ENCODE data around the gene CFAP65. TPM values are rescaled to one million over a fixed set of nuclear protein-coding genes. Genes with fewer than 3 reads are reported as not detected.

The CFAP65 gene, protein sequence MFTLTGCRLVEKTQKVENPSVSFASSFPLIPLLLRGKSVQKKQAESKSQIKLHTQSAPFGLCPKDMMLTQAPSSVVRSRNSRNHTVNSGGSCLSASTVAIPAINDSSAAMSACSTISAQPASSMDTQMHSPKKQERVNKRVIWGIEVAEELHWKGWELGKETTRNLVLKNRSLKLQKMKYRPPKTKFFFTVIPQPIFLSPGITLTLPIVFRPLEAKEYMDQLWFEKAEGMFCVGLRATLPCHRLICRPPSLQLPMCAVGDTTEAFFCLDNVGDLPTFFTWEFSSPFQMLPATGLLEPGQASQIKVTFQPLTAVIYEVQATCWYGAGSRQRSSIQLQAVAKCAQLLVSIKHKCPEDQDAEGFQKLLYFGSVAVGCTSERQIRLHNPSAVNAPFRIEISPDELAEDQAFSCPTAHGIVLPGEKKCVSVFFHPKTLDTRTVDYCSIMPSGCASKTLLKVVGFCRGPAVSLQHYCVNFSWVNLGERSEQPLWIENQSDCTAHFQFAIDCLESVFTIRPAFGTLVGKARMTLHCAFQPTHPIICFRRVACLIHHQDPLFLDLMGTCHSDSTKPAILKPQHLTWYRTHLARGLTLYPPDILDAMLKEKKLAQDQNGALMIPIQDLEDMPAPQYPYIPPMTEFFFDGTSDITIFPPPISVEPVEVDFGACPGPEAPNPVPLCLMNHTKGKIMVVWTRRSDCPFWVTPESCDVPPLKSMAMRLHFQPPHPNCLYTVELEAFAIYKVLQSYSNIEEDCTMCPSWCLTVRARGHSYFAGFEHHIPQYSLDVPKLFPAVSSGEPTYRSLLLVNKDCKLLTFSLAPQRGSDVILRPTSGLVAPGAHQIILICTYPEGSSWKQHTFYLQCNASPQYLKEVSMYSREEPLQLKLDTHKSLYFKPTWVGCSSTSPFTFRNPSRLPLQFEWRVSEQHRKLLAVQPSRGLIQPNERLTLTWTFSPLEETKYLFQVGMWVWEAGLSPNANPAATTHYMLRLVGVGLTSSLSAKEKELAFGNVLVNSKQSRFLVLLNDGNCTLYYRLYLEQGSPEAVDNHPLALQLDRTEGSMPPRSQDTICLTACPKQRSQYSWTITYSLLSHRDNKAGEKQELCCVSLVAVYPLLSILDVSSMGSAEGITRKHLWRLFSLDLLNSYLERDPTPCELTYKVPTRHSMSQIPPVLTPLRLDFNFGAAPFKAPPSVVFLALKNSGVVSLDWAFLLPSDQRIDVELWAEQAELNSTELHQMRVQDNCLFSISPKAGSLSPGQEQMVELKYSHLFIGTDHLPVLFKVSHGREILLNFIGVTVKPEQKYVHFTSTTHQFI (N-terminal part only)
- polyA plus RNA-seq (2013, experiment 1 of 2), result 0.15 TPM
- polyA plus RNA-seq (2013, experiment 2 of 2), result 0.57 TPM

DNA sequence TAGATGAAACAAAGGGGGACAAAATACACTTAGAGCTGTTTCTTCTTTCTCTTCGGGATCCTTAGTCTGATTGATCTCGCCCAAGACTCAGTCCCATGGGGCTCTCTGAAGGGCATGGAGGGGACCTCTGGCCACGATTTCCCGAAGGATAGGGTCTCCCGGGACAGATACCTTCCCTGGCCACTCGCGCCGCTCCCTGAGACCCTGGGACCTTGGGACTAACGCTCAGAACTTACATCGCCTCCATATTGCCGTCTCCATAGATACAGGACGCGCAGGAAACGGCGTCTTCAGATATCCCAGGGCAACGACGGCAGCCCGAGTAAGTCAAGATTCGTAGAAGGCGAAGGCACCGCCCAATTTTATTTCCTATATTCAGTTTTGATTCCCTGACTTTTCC lies at the start of gene CFAP65:
Gene CFAP65, minus strand, starts transcription at position 265 of the 400 bp plus-strand sequence. CDS start 2,468 bp downstream, outside the sequence.
- Histone ChIP-seq H3K9me3 (ENCODE audit: insufficient read depth, low read depth, low read length) (no peaks in the 10 kb centered on the region), H3K27ac (ENCODE audit: low read depth, low read length) (no peak within 1 kb of the TSS), H3K27me3 (ENCODE audit: insufficient read depth, low read length) (peaks cover 35% of the 10 kb centered on the region), H3K4me3 (ENCODE audit: low read length) (peak within 1 kb of the TSS; percentile 68), H3K36me3 (ENCODE audit: insufficient read depth, low read length) (no peaks in the 10 kb centered on the region), H3K4me1 (ENCODE audit: insufficient read depth, low read length) (peaks cover 3% of the 10 kb centered on the region; the same call in 1 of the 2 replicates), H3K9ac (ENCODE audit: low read depth, low read length) (no peak within 1 kb of the TSS)
- WGBS, result 2% methylated on average over 21 of the region's 21 CpGs

DNA sequence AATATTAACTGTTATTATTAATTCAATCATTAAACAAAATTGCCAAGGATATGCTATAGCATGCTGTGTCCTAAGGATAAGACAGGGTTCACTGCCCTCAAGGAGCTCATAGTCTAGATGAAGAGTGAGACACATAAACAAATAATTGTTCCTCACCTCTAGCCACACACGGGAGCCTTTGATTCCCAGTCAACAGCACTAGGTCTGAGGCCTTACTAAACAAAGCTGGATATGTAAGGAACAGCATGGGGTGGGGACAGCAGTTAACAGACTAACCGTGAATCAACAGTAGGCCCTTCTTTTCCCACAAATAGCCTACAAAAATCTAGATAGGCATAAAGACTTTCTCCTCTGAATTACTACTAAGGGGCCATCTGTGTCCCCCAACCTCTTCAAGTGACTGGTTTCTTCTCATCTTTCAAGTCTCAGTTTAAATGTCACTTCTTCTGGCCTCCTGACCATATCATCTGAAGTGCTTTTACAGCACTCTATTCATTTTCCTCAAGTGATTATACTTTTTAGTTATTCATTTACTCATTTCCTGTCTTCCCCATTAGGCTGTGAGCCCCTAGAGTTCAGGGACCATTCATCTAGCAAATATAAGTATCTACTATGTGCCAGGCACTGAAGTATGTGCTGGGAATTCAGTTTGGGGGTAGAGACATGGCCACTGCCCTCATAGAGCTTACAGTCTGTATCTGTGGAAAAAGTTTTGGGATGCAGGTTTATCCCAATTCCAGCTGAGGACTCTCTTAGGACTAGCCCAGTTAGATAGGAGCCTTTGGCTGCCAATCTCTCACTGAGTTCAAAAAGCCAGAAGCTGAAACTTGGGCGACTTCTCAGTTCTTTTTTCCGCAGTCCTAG lies 49.4 kb upstream of the CFAP65 start:
- Histone ChIP-seq H3K27me3 (ENCODE audit: insufficient read depth, low read length) (no peaks in the 10 kb centered on the region), H3K27ac (ENCODE audit: low read depth, low read length) (no peak overlapping the region), H3K9me3 (ENCODE audit: insufficient read depth, low read depth, low read length) (no peaks in the 10 kb centered on the region), H3K4me1 (ENCODE audit: insufficient read depth, low read length) (peaks cover 11% of the 10 kb centered on the region), H3K9ac (ENCODE audit: low read depth, low read length) (no peak overlapping the region), H3K36me3 (ENCODE audit: insufficient read depth, low read length) (no peaks in the 10 kb centered on the region), H3K4me3 (ENCODE audit: low read length) (no peak overlapping the region)
- 43% methylated on average over 4 of the region's 4 CpGs for WGBS

DNA sequence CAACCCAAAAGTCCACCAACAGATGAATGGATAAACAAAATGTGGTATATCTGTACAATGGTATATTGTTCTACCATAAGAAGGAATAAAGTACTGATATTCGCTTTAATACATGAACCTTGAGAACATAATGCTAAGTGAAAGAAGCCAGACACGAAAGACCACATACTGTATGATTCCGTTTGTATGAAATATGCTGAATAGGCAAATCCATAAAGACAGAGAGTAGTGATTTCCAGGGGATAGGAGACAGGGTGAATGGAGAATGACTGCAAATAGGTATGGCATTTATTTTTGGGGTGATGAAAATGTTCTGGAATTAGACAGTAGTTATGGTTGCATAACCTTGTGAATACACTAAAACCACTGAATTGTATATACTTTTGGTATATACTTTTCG lies 48.0 kb upstream of the CFAP65 start:
- 96% methylated on average over 3 of the region's 4 CpGs for WGBS
- Histone ChIP-seq H3K36me3 (ENCODE audit: insufficient read depth, low read length) (no peaks in the 10 kb centered on the region), H3K27ac (ENCODE audit: low read depth, low read length) (no peak overlapping the region), H3K9ac (ENCODE audit: low read depth, low read length) (no peak overlapping the region), H3K27me3 (ENCODE audit: insufficient read depth, low read length) (no peaks in the 10 kb centered on the region), H3K4me1 (ENCODE audit: insufficient read depth, low read length) (peaks cover 11% of the 10 kb centered on the region), H3K4me3 (ENCODE audit: low read length) (no peak overlapping the region), H3K9me3 (ENCODE audit: insufficient read depth, low read depth, low read length) (no peaks in the 10 kb centered on the region)

DNA sequence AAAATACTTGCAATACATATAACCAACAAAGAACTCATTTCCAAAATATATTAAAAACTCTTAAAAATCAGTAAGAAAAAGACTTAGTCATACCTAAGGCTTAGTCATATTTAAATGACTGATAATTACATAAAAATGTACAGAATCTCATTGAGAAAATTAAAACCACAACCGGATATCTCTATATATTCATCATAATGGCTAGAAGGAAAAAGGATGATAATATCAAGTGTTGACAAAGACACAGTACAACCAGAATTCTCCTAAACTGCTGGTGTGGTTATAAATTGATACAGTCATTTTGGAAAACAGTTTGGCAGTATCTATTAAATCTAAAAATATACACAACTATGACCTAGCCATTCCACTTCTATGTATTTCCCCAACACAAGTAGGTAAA lies 46.5 kb upstream of the CFAP65 start:
- Histone ChIP-seq H3K4me1 (ENCODE audit: insufficient read depth, low read length) (peaks cover 11% of the 10 kb centered on the region), H3K4me3 (ENCODE audit: low read length) (no peak overlapping the region), H3K9ac (ENCODE audit: low read depth, low read length) (no peak overlapping the region), H3K9me3 (ENCODE audit: insufficient read depth, low read depth, low read length) (no peaks in the 10 kb centered on the region), H3K27ac (ENCODE audit: low read depth, low read length) (no peak overlapping the region), H3K27me3 (ENCODE audit: insufficient read depth, low read length) (no peaks in the 10 kb centered on the region), H3K36me3 (ENCODE audit: insufficient read depth, low read length) (no peaks in the 10 kb centered on the region)
- no CpG with 5 or more reads among the region's 1 CpG for WGBS

DNA sequence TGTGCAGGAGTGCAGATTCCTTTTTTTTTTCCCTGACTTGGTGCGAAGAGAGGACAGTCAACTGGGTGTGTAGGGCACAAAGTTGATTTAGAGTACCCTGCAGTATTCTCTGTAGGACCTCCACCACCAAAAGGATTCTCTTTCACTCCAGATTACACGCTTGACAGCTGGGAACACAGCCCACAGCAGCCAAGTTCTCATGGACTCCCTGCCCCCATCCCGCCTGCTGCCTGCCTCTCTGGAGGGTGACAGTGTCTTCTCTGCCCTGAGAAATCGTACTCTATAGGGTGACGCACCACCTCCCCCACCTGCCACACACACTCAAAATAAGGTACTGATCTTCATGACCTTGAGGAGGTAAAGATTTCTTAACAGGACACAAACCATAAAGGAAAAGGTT lies 46.0 kb upstream of the CFAP65 start:
- 82% methylated on average over 4 of the region's 5 CpGs for WGBS
- H3K27ac ChIP-seq (ENCODE audit: low read depth, low read length), result no peak overlapping the region
- H3K4me3 ChIP-seq (ENCODE audit: low read length), result no peak overlapping the region
- H3K4me1 ChIP-seq (ENCODE audit: insufficient read depth, low read length), result peaks cover 11% of the 10 kb centered on the region
- H3K9ac ChIP-seq (ENCODE audit: low read depth, low read length), result no peak overlapping the region
- no peaks in the 10 kb centered on the region for H3K9me3 ChIP-seq (ENCODE audit: insufficient read depth, low read depth, low read length)
- H3K27me3 ChIP-seq (ENCODE audit: insufficient read depth, low read length), result no peaks in the 10 kb centered on the region
- no peaks in the 10 kb centered on the region for H3K36me3 ChIP-seq (ENCODE audit: insufficient read depth, low read length)

DNA sequence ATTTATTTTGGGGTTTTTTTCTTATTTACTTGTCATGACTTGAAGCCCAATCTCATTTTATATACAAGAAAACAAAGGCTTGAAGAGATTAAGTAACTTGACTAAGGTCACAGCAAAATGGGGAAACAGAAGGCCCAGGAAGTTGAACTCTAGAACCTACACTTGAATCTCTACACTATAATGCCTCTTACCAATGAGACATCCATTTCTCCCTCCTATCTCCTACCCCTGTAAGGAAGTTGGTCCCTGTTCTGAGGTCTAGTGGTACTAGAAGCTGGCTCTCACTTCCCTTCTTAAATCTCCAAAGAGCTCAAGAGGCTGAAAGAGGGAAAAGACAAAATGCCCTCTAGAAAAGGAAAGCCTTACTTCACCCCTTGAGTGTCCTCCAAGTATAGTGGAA lies 44.9 kb upstream of the CFAP65 start:
- Histone ChIP-seq H3K27ac (ENCODE audit: low read depth, low read length) (no peak overlapping the region), H3K4me3 (ENCODE audit: low read length) (no peak overlapping the region), H3K4me1 (ENCODE audit: insufficient read depth, low read length) (peaks cover 13% of the 10 kb centered on the region), H3K9ac (ENCODE audit: low read depth, low read length) (no peak overlapping the region), H3K9me3 (ENCODE audit: insufficient read depth, low read depth, low read length) (no peaks in the 10 kb centered on the region), H3K36me3 (ENCODE audit: insufficient read depth, low read length) (no peaks in the 10 kb centered on the region), H3K27me3 (ENCODE audit: insufficient read depth, low read length) (peaks cover 3% of the 10 kb centered on the region; the same call in 1 of the 2 replicates)

DNA sequence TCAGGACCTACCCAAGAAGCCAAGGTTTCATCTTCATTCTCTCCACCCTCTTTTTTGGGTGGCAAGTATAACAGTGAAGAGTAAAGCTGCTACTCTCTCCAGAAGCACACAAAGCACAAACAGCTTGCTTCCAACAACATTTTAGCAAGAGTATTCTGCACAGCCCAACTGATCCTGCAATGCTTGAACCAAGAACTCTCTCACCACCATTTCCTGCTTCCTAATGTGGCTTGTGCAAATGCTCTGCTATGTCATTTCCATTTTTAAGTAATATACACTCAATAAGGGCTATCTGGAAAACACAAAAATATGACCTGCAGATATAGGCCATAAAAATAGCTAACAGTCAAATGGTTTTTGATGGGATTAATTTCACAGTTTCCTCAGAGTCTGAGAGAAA lies 43.5 kb upstream of the CFAP65 start:
- Histone ChIP-seq H3K27me3 (ENCODE audit: insufficient read depth, low read length) (peaks cover 3% of the 10 kb centered on the region; the same call in 1 of the 2 replicates), H3K27ac (ENCODE audit: low read depth, low read length) (no peak overlapping the region), H3K4me3 (ENCODE audit: low read length) (no peak overlapping the region), H3K9me3 (ENCODE audit: insufficient read depth, low read depth, low read length) (no peaks in the 10 kb centered on the region), H3K36me3 (ENCODE audit: insufficient read depth, low read length) (no peaks in the 10 kb centered on the region), H3K9ac (ENCODE audit: low read depth, low read length) (no peak overlapping the region), H3K4me1 (ENCODE audit: insufficient read depth, low read length) (peaks cover 14% of the 10 kb centered on the region)

DNA sequence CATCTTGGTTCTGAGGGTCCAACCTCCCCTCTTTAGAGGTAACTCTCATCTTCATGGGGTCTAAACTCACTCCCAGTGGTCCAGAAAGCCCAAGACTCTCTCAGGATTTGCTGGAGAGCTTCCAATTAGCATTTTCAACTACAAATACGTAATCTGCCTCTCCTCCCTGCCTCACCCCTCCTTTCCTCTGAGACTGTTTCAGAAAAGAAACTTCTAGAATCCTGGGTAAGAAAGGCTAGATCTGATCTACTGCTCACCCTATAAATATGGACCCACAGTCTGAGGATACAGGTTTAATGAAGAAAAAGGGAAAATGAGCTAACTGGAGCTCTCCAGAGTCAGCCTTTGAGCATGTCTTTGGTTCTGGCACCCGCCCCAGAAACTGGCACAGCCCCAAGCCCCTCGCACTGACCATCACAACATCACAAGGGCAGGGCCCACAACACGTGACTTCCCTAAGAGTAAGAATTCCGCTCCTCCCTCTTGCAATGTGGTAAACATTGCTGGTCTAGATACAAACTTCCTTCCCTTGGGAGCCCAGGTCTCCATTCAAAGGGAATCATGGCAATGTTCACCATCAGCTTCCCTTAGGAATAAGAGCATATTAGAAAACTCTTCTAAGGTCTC lies 41.1 kb upstream of the CFAP65 start:
- peaks cover 3% of the 10 kb centered on the region; the same call in 1 of the 2 replicates for H3K27me3 ChIP-seq (ENCODE audit: insufficient read depth, low read length)
- H3K36me3 ChIP-seq (ENCODE audit: insufficient read depth, low read length), result peaks cover 2% of the 10 kb centered on the region; the same call in 1 of the 2 replicates
- no peak overlapping the region for H3K4me3 ChIP-seq (ENCODE audit: low read length)
- peaks cover 10% of the 10 kb centered on the region for H3K4me1 ChIP-seq (ENCODE audit: insufficient read depth, low read length)
- H3K9me3 ChIP-seq (ENCODE audit: insufficient read depth, low read depth, low read length), result no peaks in the 10 kb centered on the region
- 90% methylated on average over 5 of the region's 5 CpGs for WGBS
- H3K9ac ChIP-seq (ENCODE audit: low read depth, low read length), result no peak overlapping the region
- H3K27ac ChIP-seq (ENCODE audit: low read depth, low read length), result no peak overlapping the region

DNA sequence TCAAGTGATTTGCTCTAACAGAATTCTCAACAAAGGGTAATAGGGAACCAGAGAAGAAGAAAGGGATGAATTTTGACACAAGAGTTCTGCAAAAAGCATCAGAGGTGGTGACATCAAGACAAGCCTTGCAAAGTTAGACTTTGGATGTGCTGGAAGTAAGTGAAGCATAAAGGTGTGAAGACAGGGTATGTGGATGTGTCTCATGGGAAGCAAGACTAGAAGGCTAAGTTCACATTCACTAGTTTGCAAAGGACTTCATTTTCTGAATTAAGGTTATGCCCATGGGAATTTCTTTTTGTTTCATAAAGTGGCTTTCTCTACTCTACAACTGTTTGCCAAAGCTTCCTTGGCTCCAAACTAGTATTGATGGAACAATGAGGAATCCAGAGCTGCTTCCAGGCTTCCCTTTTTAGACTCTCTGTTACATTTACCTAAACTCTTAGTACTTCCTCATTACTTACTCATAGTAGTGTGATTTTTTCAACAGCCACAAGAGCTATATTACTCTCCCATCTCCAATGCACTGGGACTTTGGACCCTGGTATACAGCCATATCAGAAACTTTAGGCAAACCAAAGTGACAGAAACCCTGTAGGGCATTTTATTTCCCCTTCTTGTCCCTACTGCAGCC lies 40.5 kb upstream of the CFAP65 start:
- peaks cover 6% of the 10 kb centered on the region; the same call in 1 of the 2 replicates for H3K4me1 ChIP-seq (ENCODE audit: insufficient read depth, low read length)
- no peak overlapping the region for H3K9ac ChIP-seq (ENCODE audit: low read depth, low read length)
- H3K36me3 ChIP-seq (ENCODE audit: insufficient read depth, low read length), result peaks cover 8% of the 10 kb centered on the region
- H3K27ac ChIP-seq (ENCODE audit: low read depth, low read length), result no peak overlapping the region
- H3K27me3 ChIP-seq (ENCODE audit: insufficient read depth, low read length), result peaks cover 3% of the 10 kb centered on the region; the same call in 1 of the 2 replicates
- H3K4me3 ChIP-seq (ENCODE audit: low read length), result no peak overlapping the region
- no peaks in the 10 kb centered on the region for H3K9me3 ChIP-seq (ENCODE audit: insufficient read depth, low read depth, low read length)
